Measurements from ENCODE around the gene PLEKHG4B.

The PLEKHG4B gene

DNA sequence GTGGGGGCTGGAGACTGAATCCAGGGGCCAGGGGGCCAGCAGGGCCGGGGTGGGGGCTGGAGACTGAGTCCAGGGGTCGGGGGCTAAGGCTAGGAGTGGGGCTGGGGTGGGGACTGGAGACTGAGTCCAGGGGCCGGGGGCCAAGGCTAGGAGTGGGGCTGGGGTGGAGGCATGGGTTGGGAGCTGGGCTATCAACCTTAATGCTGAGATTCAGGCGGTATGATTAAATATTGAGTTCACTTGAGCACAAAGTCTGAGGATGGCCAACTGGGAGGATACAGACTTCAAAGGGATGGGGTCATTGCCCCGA lies 82.3 kb downstream of the PLEKHG4B start:
- DNase-seq: no peak

DNA sequence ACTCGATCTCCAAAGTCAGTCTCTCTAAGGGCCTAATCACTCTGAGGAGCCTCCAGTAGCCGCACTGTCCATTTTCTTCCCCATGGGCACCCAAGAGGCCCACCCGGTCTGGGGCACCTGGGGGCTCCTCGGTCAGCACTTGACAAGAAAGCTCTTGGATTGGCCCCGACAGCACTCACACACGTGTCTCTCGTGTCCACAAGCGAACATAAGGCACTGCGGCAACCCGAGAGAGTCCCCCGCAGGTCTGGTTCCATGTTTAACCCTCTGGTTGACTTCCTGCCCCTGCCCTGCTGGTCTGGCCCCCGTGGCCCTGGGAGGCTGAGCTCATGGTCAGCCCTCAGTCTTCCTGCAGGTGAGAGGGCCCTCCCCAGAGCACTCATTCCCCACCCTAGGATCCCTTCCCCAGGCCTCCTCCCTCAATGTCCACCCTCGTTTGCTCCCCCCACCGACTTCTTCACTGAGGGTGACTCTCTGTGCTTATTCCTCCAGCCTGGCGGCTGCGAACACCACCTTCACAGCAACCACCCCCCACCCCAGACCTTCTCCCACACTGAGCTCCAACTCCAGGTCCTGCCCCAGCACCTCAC lies 83.0 kb downstream of the PLEKHG4B start:
- no peak for DNase-seq

DNA sequence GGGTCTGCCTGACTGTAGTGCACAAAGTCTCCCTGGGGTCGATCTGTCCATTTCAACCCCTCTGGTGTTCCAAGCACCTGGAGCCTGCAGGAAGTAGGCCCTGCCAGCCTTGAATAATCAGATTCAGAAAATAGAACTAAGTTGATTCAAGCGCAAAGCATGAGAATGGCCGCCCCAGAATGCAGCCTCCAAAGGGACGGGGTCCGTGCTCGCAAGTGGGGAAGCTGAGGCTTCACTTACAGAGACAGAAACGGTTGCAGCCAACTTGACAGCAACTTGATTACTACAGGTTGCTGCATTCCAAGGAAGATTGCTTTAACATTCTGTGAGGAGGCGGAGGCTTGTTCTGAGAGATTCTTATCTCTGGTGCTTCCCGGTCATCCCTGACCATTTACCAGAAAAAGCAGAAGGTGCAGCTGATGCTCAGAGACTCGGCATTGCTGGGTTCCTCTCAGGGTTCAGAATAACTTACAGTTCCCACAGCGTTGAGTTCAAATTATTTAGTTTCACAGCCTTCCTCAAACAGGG lies 84.4 kb downstream of the PLEKHG4B start:
- DNase-seq: no peak

DNA sequence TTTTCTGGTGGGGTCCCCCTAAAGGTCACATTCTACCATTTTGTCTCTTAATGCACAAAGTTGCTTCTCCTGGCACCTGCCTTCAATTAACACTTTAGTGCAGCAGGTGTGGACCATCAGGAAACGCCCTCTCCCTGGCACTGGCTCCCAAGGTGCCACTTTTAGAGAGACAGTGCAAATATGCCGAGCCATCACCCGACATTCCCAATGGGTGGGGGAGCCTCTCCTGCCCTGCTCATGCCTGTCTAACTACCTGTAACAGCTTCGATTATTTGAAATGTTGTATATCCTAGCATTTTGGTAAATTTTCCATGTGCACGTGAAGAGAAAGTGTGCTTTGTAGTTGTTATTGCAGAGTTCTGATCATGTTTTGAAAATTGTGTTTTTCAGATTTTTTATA lies 86.1 kb downstream of the PLEKHG4B start:
- DNase-seq: no peak

DNA sequence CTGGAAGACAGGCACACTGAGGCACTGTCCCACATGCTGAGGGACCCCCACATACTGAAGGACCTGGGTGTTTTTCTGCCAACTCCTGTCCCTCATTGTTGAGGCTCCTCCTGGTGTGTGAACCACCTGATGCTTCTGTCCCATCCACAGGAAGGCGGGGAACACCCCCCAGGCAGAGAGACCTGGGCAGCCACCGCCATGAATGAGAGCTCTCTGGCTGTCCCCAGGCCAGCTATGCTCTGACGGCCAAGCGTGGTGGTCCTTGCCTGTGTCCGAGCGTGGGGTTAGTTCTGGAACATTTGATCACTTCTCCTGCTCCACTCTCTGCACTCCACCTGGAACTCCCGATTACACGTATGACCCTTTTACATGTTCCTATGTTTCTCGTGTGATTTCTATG lies 87.4 kb downstream of the PLEKHG4B start:
- no peak for DNase-seq

DNA sequence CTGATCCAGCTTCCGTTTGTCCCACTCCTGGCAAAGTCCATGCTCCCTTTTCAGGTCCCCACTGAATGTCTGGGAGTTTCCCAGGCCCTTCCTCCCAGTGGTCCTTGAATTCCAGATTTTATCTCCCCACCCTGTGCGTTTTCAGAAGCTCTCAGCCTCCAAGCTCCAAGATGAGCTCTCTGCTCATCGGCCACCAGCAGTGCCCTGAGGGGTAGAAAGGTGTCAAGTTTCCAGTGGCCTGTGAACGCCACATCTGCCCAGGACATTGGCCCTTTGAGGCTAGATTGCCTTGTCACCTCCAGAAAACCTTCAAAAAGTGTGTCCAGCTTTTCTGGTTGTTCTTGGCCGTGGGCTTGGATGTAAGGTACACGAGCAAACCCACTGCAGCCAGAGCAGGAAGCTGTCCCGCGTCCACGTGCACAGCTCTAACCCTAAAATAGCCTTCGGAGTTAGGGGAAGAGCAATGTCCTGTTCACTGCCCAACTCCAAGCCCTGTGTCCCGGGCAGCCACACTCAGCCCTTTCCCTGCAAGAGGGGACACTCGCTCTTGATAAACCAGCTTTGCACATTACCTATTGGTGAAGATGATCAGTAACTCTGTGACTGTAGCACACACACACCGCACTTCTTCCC lies 88.4 kb downstream of the PLEKHG4B start:
- DNase-seq: no peak

DNA sequence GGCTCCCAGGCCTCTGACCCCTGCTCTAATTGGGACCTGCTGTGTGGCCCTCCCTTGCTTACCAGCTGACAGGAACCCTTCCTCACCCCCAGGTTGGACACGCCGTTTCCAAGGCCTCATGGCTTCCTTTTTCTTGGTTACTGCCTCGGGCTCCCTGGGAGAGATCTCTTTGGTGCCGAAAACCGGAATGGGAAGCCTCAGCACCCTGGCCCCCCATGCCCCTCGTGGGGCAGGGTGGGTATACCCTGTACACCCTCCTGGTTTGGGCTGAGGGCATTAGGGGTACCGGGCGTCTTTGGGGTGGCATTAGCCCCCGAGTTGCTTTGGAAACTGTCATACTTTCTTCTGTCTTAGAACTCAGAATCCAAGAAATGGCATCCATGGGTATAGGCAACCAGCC lies 89.2 kb downstream of the PLEKHG4B start:
- no peak for DNase-seq

DNA sequence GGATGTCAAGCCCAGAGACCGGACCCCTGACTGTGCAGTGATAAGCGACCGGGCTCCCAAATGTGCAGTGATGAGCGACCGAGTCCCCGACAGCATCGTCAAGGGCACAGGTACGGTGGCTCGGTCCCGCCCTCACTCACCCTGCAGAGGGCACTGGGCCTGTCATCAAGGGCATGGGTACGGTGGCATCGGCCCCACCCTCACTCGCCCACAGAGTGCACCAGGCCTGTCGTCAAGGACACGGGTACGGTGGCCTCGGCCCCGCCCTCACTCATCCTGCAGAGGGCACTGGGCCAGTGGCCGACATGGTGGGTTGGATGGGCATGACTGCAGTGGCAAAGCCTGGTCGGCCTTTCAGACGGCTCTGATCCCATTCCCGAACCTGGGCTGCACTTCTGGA lies 89.6 kb downstream of the PLEKHG4B start:
- DNase-seq: no peak

DNA sequence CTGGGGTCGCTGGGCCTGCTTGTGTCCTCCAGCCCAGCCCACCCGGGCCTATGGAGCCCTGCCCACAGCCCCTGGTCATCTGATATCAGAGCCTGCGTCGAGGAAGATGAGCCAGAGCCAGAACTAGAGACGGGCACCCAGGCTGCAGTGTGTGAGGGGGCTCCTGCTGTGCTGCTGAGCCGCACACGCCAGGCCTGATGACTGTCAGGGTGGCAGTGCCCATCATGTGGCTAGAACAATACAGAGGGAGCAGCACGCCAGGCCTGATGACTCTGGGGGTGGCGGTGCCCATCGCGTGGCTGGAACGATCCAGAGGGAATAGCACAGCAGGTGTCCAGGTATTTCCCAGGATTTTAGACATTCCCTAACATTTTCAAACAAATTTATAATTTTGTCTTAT lies 90.2 kb downstream of the PLEKHG4B start:
- DNase-seq: no peak

DNA sequence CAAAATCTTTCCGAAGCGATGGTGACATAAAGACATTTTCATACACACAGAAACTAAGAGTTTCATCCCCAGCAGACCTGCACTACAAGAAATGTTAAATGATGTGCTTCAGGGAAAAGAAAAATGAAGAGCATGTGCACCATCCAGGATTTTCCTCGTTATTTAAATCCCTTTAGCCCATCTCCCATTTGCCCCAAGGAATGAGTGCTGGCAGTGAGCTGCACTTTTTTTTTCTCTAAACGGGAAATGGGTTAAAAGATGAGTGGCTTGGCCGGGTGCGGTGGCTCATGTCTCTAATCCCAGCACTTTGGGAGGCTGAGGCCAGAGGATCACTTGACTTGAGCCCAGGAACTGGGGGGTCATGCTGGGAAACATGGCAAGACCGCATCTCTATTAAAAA lies 92.5 kb downstream of the PLEKHG4B start:
- no peak for DNase-seq

DNA sequence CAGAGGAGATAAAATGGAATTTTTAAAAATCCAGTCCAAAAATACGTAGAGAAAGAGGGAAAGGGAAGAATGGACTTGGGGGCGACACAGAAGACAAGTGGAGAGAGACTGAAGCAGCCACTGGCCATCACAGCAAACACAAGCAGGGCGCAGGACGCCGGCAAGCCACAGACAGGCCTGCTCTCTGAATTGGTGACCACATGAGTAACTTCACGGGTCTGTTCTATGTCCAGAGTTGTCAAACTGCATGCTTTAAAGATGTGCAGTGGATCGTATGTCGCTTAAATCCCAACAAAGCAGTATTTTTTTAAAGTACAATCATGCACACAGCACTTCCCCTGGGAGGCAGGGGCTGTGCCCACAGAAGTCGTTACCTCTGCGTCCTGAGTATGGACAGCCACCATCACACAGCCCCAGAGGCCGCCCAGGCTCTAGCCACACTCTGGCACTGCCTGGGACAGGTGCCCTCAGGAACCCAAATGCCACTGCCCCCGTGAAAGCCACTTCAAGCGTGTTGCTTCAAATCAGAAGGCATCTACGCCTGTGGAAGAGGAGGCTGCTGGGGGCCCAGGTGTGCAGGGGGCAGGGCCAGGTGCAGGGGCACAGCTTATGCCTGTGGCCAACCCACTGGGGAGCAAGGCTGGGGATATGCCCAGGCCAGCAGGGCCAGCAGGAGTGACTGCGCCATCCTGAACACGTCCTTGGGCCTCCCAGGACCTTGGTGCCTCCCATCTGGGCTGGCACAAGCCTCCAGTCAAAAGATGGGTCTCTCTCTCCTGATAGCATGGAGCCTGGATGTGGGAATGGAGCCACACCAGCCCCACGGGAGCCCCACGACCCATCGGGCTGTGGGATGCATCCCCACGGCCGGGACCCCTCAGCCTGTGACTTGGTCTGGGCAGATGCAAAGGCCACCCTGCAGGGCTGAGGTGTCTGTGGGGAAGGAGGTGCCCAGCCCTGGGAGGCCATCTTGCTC lies 93.4 kb downstream of the PLEKHG4B start:
- DNase-seq: no peak

DNA sequence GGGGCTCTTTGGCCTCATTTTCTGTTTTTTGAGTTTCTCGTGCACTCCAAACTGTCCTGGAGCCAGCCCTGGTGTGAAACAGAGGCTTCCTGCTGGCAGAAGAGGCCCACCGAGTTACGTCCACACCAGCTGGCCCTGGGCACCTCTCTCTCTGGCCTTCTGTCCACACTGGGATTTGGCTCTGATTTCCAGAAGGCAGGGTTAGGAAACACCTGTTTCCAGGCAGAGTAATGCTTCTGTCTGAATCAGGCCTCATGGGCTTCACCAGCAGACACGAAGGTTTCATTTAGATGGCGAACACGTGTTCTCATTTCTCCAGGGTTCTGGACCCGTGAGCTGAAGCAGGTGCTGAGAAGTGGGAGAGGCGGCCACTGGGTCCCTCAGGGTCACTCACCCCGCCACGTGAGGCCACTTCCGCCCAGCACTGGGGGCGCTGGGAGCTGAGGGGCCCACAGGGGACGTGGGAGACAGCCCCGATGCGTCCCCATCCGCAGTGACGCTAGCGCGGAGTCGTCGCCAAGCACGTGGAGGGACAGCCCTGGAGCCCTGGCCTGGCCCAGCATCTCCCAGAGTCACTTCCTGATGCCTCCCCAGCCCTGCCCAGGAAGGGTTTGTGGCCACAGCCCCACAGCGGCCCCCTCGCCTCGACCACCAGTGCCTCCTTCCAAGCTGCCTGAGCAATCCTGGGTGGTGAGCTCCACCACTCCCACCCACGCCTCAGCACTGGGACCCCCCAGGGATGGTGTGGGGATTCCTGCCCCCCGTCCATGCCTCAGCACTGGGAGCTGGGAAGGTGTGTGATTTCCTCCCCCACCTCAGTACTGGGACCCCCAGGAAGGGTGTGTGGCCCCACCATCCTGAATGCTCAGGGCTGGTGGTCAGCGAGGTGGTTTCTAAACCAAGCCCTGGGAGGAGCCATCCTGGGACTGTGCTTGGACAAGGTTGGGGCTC lies 94.4 kb downstream of the PLEKHG4B start:
- no peak for DNase-seq

DNA sequence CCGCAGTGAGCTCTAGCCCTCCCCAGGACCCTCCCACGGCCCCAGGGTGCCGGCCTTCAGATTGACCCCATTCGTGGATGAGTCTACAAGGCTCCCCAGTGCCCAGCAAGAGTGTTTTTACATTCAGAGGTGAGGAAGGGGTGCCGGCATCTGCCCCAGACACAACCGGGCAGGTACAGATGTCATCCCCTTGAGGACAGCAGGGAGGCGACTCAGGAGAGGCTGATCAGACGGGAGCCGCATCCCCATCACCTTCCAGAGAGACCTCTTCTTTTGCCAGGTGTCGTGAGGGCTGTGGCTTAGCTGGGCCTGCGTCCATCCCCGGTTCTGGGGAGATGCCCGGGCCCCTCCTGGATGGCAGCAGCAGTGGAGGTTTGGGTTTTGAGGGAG lies 95.1 kb downstream of the PLEKHG4B start:
- no peak for DNase-seq

DNA sequence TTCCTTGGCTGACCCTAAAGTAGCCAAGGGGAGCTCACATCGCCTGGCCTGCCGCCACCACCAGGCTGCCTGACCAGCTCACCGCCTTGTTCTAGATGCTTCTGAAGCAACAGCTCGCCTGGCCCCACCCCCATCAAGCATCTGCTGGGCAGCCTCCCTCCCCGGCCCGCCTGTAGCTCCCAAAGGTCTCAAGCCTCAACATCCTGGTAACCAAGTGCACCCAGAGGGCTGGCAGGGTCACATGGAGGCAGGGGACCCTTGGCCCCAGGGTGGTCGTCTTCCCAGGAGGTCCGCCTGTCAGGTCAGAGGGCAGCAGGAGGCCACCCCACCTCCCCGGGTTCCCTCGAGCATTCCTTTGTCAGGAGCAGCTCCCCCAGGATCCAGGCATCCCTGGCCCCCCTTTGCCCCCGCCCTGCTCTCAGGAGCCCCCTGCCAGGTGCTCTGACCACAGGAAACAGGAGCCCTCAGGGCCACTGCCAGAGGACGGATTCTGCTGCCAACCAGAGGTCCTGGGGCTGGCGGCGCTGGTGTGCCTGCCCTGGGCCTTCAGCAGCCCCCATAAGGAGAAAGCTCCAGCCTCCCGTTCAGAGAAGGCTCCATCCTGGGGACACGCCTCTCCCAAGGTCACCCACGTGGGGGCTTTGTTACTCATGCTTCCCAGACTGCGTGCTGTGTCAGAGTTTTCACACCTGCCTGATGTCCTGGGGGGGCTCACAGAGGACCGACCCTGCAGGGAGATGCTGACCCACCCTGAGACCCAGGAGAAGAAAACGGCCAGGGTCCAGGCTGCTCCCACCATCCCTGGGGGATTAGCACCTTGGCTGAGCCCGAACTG lies 95.9 kb downstream of the PLEKHG4B start:
- DNase-seq: no peak

DNA sequence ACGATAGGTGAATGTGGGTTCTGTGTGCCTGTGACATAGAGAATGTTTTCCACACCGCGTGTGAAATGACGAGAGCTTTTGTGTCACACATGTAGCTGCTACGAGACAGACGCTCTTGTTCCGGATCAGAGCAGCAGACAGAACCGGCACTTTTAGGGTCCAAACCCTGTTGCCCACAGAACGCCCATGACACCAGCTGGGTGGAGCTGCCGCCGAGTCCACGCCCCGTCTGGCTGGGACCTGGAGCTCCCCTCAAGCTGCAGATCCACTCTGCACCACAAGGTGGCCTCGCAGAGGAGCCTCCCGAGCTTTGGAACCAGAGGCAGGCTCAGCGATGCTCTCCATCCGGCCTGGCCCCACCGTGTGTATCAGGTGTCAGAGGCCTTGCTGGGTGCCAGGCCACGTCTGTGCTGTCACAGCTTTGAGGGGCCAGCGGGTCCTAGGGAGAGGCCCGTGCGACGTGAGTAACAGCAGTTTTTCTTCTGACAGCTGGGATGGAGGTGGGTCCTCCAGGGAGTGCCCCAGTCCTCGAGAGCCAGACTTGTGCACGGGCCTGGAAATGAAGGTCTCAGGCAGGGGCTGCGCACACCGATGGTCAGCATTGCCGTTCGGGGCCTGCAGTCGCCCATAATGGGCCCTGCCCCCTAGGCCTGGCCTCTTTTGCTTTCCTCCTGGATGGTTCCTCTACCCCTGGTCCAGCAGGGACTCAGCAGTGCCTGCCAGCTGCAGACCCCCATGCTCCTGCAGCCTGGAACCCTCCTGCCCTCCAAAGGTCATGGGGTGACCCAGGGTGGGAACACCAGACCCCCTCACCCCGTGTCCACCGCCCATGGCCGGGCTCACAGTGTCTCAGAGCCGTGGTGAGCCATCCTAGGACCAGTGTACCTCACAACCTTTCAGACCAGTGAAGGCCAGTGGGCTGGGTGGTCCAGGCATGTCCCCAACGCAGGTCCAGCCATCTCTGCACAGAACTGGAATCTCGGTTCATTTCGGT lies 96.8 kb downstream of the PLEKHG4B start:
- DNase-seq: peak; percentile 90

DNA sequence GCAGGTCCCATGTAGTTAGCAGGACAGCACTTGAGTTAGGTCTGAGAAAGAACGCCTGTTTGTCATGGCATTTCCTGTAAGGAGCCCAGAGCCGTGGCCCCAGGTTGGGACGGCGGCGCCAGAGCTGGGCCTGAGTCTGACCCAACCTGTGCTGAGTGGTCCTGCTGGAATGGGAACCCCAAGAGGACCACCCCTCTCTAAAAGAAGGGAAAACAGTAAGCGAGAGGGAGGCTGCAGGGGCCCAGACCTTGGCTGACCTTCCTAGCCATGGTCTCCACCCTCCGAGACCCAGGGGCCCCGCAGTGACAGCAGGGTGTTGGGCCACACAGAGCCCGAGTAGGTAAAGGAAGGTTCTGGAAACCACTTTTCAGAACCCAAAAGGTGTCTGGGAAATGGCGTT lies 97.5 kb downstream of the PLEKHG4B start:
- no peak for DNase-seq

DNA sequence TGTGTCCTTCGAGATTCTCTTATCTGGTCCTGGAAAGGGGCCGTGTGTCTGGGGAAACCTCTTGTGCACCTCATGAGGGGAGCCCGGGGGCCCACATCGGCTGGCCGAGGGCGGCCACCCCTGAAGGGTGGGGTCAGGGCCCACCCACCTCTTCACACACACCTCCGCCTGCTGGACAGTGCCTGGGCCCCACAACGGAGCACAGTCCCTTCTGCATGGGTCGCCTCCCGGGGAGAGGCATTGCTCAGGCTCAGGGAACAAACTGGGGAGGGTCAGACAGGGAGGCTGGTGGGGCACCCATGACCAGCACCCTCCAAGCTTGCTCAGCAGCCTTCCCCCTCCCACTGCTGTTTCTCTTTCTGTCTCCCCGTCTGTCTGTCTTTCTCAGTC lies 98.0 kb downstream of the PLEKHG4B start:
- no peak for DNase-seq

DNA sequence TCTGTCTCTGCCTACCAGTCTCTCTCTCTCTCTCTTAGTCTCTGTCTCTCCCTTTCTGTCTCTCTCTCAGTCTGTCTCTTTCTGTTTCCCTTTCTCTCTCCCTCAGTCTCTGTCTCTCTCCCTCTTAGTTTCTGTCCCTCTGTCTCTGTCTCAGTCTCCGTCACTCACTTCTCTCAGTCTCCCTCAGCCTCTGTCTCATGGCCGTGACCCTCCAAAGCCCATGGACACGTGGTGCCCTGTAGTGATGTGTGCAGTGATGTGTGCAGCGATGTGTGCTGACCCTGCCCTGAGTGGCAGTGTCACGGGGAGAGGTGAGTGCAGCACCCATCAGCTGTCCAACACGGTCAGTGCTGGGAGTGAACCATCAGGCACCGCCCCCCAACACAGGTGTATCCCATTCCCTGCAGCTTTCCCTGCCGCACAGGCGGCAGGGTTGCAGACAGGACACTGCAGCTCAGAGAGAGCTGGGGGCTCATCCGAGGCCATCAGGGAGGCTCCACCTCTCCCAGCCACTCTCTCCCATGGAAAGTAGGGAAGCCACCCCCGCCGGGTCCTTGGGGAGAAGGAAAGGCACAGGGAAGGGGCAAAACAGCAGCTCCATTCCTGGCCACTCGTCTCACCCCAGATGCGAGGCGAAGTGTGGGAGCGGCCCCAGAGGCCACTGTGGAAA lies 98.5 kb downstream of the PLEKHG4B start:
- no peak for DNase-seq

DNA sequence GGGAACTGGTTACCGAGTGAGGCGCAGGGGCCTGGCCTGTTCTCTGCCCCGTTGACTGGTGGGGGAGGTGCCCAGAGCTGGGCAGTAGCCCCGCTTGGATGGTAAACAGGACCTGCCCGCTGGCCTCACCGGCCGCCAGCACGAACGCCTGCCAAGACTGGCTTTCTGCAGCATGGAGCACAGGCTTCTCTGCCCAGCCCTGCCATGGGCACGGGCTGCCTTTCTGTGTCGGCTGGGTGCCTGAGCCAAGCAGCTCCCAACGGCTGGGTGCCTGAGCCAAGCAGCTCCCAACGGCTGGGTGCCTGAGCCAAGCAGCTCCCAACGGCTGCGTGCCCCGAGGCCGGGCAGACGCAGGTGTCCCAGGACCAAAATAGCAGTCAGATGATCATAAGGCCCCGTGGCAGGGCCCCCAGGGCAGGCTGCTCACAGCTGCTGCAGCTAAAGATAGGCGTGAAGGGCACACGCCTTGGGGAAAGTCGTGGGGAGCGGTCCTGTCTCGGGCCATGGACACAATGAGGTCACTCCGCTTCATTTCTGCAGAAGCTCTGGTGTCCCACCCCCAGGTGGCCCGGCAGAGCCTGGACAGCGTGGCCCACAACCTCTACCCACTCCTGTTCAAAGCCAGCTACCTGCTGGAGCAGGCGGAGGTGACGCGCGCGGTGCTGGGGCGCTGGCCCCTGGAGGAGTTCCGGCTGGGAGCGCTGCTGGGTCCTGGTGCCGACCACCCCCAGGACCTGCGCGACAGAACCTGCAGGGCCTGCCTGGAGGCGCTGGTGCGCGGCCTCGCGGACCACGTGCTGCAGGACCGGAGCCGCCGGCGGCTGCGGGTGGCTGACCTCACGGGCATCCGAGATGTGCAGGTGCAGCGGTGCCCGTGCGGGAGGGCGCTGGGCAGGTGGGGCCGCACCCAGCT lies 99.3 kb downstream of the PLEKHG4B start, which contains the start of gene LRRC14B:
LRRC14B (plus strand) TSS at position 460 of the 913 bp plus-strand sequence; CDS start at position 504, 44 bp downstream.
- DNase-seq: peak; percentile 34

All from NCI-H1694 (cell line).